PC-3 (cell line): ENCODE measurements around the gene C19orf81. TPM values are rescaled to one million over a fixed set of nuclear protein-coding genes. Genes with fewer than 3 reads are reported as not detected.

ENCODE experiments used
- ATAC-seq: fragments of 200-7000 bp; cut with Tn5 transposase; 2 replicates; pipeline ENCODE4 v1.9.1; 2020; ENCODE audit warnings: mild to moderate bottlenecking, moderate library complexity
- BruUV-seq: library from RNA; stranded (reverse); fragments of 400-500 nt; replicated peaks from 2 replicates; lab custom pipeline; 2021; lab: Mats Ljungman, UMichigan
- CTCF ChIA-PET: fragments of 300-600 bp; sonication (Branson Sonifier 250); formaldehyde crosslinking; loops from one replicate; lab custom pipeline; 2022; ENCODE audit warnings: antibody characterized with exemption; lab: Charles Lee
- POLR2A ChIA-PET: fragments of 300-600 bp; sonication (Branson Sonifier 250); formaldehyde crosslinking; loops from one replicate; lab custom pipeline; 2022; ENCODE audit warnings: antibody characterized with exemption; ENCODE audit not compliant: unreplicated experiment; lab: Charles Lee
- DNase-seq: peaks from one replicate; pipeline ENCODE4 v3.0.0-alpha.2; 2015
- H2AFZ ChIP-seq: fragments of 300-600 bp; sonication (generic); 2 replicates; pipeline ENCODE4 v1.6.0; 2016; ENCODE audit warnings: antibody characterized with exemption, low read length
- H3F3A ChIP-seq: fragments of 300-600 bp; sonication (generic); one replicate; pipeline ENCODE4 v1.6.0; 2017; ENCODE audit warnings: antibody characterized with exemption, low read length, control low read depth, mild to moderate bottlenecking; ENCODE audit not compliant: unreplicated experiment
- H3K27ac ChIP-seq: fragments of 300-600 bp; sonication (generic); 2 replicates; pipeline ENCODE4 v1.5.1; 2016; ENCODE audit warnings: mild to moderate bottlenecking, low read length
- H3K27me3 ChIP-seq: fragments of 300-600 bp; sonication (generic); 2 replicates; pipeline ENCODE4 v1.6.1; 2016; ENCODE audit warnings: low read length, mixed read lengths
- H3K36me3 ChIP-seq: fragments of 300-600 bp; sonication (generic); 2 replicates; pipeline ENCODE4 v1.6.1; 2016; ENCODE audit warnings: low read depth, mixed run types, low read length, mixed read lengths
- H3K4me1 ChIP-seq: fragments of 300-600 bp; sonication (generic); 2 replicates; pipeline ENCODE4 v1.5.1; 2016; ENCODE audit warnings: low read length; ENCODE audit not compliant: insufficient read depth
- H3K4me2 ChIP-seq: fragments of 300-600 bp; sonication (generic); 2 replicates; pipeline ENCODE4 v1.6.0; 2016; ENCODE audit warnings: low read length
- H3K4me3 ChIP-seq: fragments of 300-600 bp; sonication (generic); 2 replicates; pipeline ENCODE4 v1.5.1; 2016; ENCODE audit warnings: mild to moderate bottlenecking, low read length, mixed read lengths
- H3K79me2 ChIP-seq: fragments of 300-600 bp; sonication (generic); 2 replicates; pipeline ENCODE4 v1.6.1; 2017; ENCODE audit warnings: low read length, mixed read lengths
- H3K9ac ChIP-seq: fragments of 300-600 bp; sonication (generic); 2 replicates; pipeline ENCODE4 v1.6.0; 2016; ENCODE audit warnings: mild to moderate bottlenecking, low read length
- H3K9me2 ChIP-seq: fragments of 300-600 bp; sonication (generic); replicated peaks from 2 replicates; pipeline ENCODE4 v1.6.1; 2016; ENCODE audit warnings: mixed run types, low read length, mixed read lengths
- H3K9me3 ChIP-seq: fragments of 300-600 bp; sonication (generic); 2 replicates; pipeline ENCODE4 v1.6.1; 2016; ENCODE audit warnings: low read length, mixed read lengths
- H4K20me1 ChIP-seq: fragments of 300-600 bp; sonication (generic); 2 replicates; pipeline ENCODE4 v1.6.1; 2016; ENCODE audit warnings: low read length, mixed read lengths
- CTCF ChIP-seq: fragments of 300-600 bp; sonication (generic); conservative IDR thresholded peaks from 2 replicates; pipeline ENCODE4 v1.5.1; 2017; ENCODE audit warnings: antibody characterized with exemption, low read depth, mild to moderate bottlenecking, low read length
- EZH2 ChIP-seq: fragments of 300-600 bp; sonication (generic); IDR thresholded peaks from one replicate; pipeline ENCODE4 v1.6.1; 2017; ENCODE audit warnings: antibody characterized with exemption, mild to moderate bottlenecking, low read length; ENCODE audit not compliant: unreplicated experiment
- EZH2phosphoT487 ChIP-seq: fragments of 300-600 bp; sonication (generic); IDR thresholded peaks from 2 replicates; pipeline ENCODE4 v1.6.1; 2018; ENCODE audit warnings: mild to moderate bottlenecking, antibody characterized with exemption, low read length, borderline replicate concordance
- intact Hi-C: fragments of 100-400 bp; cut with micrococcal nuclease; formaldehyde crosslinking; loops from 2 replicates; pipeline ENCODE4 v1.9.0; 2023
- total RNA-seq: library from RNA; depleted of rRNA; stranded (reverse); fragments of >200 nt; gene quantifications from 2 replicates; pipeline ENCODE4 v1.2.3, GENCODE V29; 2014

The C19orf81 gene
- total RNA-seq, 1 experiment from 2014 or later, result 5.7 TPM

- no peaks in the 10 kb centered on the region for H3K9me3 ChIP-seq
- no peaks in the 10 kb centered on the region for H3K79me2 ChIP-seq
- peak overlapping the region; percentile 32; the same call in 1 of the 2 replicates for H2AFZ ChIP-seq
- intact Hi-C loops, result no loop called here
- peak; percentile 43 for ATAC-seq
- peak; percentile 73 for TF ChIP-seq CTCF
- TF ChIP-seq EZH2, result no peak
- no peak for TF ChIP-seq EZH2phosphoT487
- H3K27ac ChIP-seq, result no peak overlapping the region
- peaks cover 31% of the 10 kb centered on the region for H3K27me3 ChIP-seq
- peak; percentile 51 for DNase-seq
- ChIA-PET CTCF (interaction anchor here (0.6 to 1.6 kb wide), 5 partner anchors 21 to 148 kb away, joined by 3 to 21 read pairs (median 4); no protein-coding TSS in a partner anchor), POLR2A (no interaction called here)
- H3K4me1 ChIP-seq, result peaks cover 15% of the 10 kb centered on the region
- H3K36me3 ChIP-seq, result no peaks in the 10 kb centered on the region
- BruUV-seq, result no TSS peak
- H3K4me3 ChIP-seq, result peak overlapping the region; percentile 45
- no peaks in the 10 kb centered on the region for H3K9me2 ChIP-seq
- H3F3A ChIP-seq, result no peaks in the 10 kb centered on the region
- no peaks in the 10 kb centered on the region for H4K20me1 ChIP-seq
- H3K4me2 ChIP-seq, result peak overlapping the region; percentile 73
- H3K9ac ChIP-seq, result no peak overlapping the region
Measured at GRCh38 chr19:50703915-50704796, 54.9 kb downstream of the C19orf81 start.

- Histone ChIP-seq H4K20me1 (no peaks in the 10 kb centered on the region), H3K9ac (no peak overlapping the region), H3K27ac (no peak overlapping the region), H3K79me2 (no peaks in the 10 kb centered on the region), H3F3A (no peaks in the 10 kb centered on the region), H3K36me3 (no peaks in the 10 kb centered on the region), H2AFZ (no peak overlapping the region), H3K9me2 (no peaks in the 10 kb centered on the region), H3K9me3 (no peaks in the 10 kb centered on the region), H3K4me1 (peaks cover 15% of the 10 kb centered on the region), H3K4me2 (no peak overlapping the region), H3K4me3 (no peak overlapping the region), H3K27me3 (peaks cover 19% of the 10 kb centered on the region)
- BruUV-seq, result no TSS peak
- no peak for TF ChIP-seq EZH2
- TF ChIP-seq CTCF, result peak; percentile 89
- ChIA-PET POLR2A (no interaction called here), CTCF (interaction anchor here (0.6 to 1.2 kb wide), 2 partner anchors 19 to 78 kb away, joined by 3 to 5 read pairs; no protein-coding TSS in a partner anchor)
- intact Hi-C loops, result loop anchor here (1.0 to 5.0 kb wide), 3 partner anchors 78 to 317 kb away; no protein-coding TSS in a partner anchor
- ATAC-seq, result peak; percentile 87
- DNase-seq, result peak; percentile 86
Measured at GRCh38 chr19:50705422-50706019, 56.3 kb downstream of the C19orf81 start.
